Measurements from ENCODE around the gene MACROD2. TPM values are rescaled to one million over a fixed set of nuclear protein-coding genes. Genes with fewer than 3 reads are reported as not detected.

MACROD2 gene
- total RNA-seq, 1 donor from 2014 or later: 78.2 TPM

DNA sequence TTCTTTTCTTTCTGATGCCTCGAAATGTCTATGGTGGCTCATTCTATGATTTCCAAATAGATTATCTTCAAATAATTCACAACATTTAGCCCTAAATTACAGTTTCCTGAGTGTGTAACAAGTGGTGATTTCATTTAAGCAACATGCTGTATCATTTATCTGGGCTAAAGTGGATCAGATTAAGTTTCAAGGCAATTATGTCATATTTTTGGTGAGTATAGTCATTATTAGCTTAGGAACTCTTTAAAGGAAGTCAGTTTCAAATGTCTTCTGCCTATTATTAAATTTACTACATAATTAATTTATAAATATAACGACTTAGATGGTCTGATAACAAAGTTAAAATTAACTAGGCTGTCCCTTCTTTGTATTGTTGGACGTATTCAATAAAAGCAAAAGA lies 1190.0 kb downstream of the MACROD2 start:
- DNase-seq (no peak), ATAC-seq (no peak)
- H3K36me3 ChIP-seq: no peaks in the 10 kb centered on the region
- no peaks in the 10 kb centered on the region for H3K27me3 ChIP-seq
- H3K4me1 ChIP-seq: no peaks in the 10 kb centered on the region
- intact Hi-C loops (cut with DNase I): no loop called here
- H3K27ac ChIP-seq: no peak overlapping the region
- H3K4me3 ChIP-seq: no peak overlapping the region
- TF ChIP-seq, protein P1, sequence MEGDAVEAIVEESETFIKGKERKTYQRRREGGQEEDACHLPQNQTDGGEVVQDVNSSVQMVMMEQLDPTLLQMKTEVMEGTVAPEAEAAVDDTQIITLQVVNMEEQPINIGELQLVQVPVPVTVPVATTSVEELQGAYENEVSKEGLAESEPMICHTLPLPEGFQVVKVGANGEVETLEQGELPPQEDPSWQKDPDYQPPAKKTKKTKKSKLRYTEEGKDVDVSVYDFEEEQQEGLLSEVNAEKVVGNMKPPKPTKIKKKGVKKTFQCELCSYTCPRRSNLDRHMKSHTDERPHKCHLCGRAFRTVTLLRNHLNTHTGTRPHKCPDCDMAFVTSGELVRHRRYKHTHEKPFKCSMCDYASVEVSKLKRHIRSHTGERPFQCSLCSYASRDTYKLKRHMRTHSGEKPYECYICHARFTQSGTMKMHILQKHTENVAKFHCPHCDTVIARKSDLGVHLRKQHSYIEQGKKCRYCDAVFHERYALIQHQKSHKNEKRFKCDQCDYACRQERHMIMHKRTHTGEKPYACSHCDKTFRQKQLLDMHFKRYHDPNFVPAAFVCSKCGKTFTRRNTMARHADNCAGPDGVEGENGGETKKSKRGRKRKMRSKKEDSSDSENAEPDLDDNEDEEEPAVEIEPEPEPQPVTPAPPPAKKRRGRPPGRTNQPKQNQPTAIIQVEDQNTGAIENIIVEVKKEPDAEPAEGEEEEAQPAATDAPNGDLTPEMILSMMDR (IDR thresholded peaks at IDR 0.05): no peak
- no peaks in the 10 kb centered on the region for H3K9me3 ChIP-seq

DNA sequence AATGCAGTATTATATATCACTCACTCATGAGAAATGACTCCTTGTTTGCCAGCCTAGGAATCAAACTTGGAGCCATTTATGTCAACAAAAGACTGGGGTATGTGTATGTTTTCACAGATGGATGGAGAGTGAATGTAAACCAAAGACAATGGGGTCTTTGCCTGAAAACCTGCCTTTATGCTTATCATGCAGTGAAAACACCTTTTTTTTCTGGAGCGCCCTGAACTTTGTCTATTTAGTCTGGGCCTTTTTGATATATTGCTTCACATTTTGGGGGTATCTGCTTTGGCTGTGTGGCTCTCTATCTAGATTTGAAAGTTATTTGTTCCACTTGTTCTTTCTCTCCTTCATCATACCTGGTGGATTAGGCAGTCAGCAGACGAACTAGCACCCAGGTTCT lies 1190.6 kb downstream of the MACROD2 start:
- intact Hi-C loops (cut with DNase I): no loop called here
- no peaks in the 10 kb centered on the region for H3K36me3 ChIP-seq
- DNase-seq: no peak
- no peak overlapping the region for H3K27ac ChIP-seq
- no peak overlapping the region for H3K4me3 ChIP-seq
- no peaks in the 10 kb centered on the region for H3K9me3 ChIP-seq
- ATAC-seq: no peak
- H3K4me1 ChIP-seq: no peaks in the 10 kb centered on the region
- TF ChIP-seq, protein P1 (IDR thresholded peaks at IDR 0.05): no peak
- H3K27me3 ChIP-seq: no peaks in the 10 kb centered on the region

DNA sequence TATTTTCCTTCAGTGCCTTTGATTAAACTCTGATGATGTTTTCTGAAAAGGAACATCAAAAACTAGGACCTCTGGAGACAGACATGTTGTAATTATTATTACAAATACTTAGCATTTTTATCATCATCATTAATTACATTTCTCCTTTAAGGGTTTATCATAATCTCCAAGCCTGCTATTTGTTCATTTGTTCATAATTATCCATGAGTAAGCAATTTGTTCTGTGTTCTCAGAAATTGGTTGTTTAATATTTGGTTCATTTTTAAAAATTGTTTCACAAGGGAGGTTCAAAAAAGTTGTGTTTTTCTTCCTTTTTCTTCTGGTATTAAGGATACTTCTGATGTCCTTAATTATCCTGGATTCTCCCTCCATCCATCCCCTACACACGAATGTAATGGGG lies 1192.3 kb downstream of the MACROD2 start:
- no peak for DNase-seq
- TF ChIP-seq, protein P1 (IDR thresholded peaks at IDR 0.05): no peak
- H3K9me3 ChIP-seq: no peaks in the 10 kb centered on the region
- H3K27ac ChIP-seq: no peak overlapping the region
- H3K36me3 ChIP-seq: no peaks in the 10 kb centered on the region
- H3K4me3 ChIP-seq: no peak overlapping the region
- no peaks in the 10 kb centered on the region for H3K4me1 ChIP-seq
- no peaks in the 10 kb centered on the region for H3K27me3 ChIP-seq
- ATAC-seq: no peak
- intact Hi-C loops (cut with DNase I): no loop called here

DNA sequence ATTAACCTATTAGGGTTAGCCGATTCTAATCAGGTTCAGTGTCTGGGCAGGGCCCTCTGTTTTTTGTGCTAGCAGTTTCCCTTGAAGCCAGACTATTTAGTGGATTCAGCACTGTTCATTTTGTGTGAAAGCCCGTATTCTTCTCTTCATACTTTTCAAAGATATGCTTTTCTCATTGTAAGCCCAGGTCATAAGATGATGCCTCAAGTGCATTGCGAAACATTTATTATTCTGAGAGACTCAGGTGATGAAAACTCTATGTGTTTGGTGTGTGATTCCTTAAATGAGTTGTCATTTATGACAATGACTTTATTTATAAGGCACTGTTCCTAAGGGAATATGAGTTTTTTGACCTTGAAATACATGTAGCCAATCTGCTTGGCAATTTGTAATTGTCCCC lies 1193.1 kb downstream of the MACROD2 start:
- DNase-seq (no peak), ATAC-seq (no peak)
- intact Hi-C loops (cut with DNase I): no loop called here
- Histone ChIP-seq H3K27me3 (no peaks in the 10 kb centered on the region), H3K4me3 (no peak overlapping the region), H3K9me3 (no peaks in the 10 kb centered on the region), H3K27ac (no peak overlapping the region), H3K36me3 (no peaks in the 10 kb centered on the region), H3K4me1 (no peaks in the 10 kb centered on the region)
- TF ChIP-seq, protein P1 (IDR thresholded peaks at IDR 0.05): no peak

DNA sequence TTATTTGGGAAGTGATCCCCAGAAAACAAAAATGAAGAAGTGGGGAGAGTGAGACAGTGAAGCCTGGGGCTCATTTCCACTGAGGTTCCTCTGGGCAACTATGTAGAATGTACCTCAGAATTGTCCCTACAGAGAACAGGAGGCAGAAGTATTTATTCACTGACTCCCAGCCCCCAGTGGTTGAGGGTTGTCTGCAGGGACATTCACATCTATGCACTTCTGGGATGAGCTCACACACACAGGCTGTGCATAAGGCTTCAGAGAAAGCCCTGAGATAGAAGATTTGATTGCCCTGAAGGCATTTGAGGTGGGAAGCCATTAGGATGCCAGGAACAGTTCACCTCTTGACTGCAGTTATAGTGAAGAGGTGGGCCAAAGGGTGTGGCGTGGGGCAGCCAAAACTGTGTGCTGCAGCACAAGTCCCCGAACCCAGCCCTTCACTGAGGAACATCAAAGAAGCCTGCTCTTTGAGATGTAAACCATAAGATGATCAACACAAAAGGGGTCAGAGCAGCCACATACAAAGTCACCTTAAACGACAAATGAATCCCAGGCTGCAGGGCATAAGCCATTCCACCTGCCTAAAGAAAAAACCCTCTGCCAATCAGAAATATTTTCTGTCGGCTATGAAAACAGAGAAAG lies 1195.9 kb downstream of the MACROD2 start:
- Histone ChIP-seq H3K36me3 (no peaks in the 10 kb centered on the region), H3K27me3 (no peaks in the 10 kb centered on the region), H3K9me3 (no peaks in the 10 kb centered on the region), H3K27ac (no peak overlapping the region), H3K4me1 (no peaks in the 10 kb centered on the region), H3K4me3 (no peak overlapping the region)
- no peak for ATAC-seq
- TF ChIP-seq, protein P1 (IDR thresholded peaks at IDR 0.05): no peak
- intact Hi-C loops (cut with DNase I): no loop called here
- DNase-seq: no peak

DNA sequence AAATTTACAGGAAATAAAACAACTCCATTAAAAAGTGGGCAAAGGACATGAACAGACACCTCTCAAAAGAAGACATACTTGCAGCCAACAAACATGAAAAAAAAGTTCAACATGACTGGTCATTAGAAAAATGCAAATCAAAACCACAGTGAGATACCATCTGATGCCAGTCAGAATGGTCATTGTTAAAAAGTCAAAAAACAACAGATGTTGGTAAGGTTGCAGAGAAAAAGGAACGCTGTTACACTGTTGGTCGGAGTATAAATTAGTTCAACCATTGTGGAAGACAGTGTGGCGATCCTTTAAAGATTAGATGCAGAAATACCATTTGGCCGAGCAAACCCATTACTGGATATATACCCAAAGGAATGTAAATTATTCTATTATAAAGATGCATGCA lies 1200.1 kb downstream of the MACROD2 start:
- DNase-seq (no peak), ATAC-seq (no peak)
- Histone ChIP-seq H3K4me3 (no peak overlapping the region), H3K27me3 (no peaks in the 10 kb centered on the region), H3K36me3 (no peaks in the 10 kb centered on the region), H3K9me3 (no peaks in the 10 kb centered on the region), H3K27ac (no peak overlapping the region), H3K4me1 (no peaks in the 10 kb centered on the region)
- TF ChIP-seq, protein P1 (IDR thresholded peaks at IDR 0.05): no peak
- intact Hi-C loops (cut with DNase I): no loop called here

Data from upper lobe of right lung (tissue), 1 donor.